Kidney (tissue), 14 donors: ENCODE data around the gene RILPL2. TPM values are rescaled to one million over a fixed set of nuclear protein-coding genes. Genes with fewer than 3 reads are reported as not detected.

ENCODE experiments used
- DNase-seq, 5 donors: peaks; one replicate each; pipeline ENCODE4 v3.0.0-alpha.2; 2013 to 2020
- FAIRE-seq: peaks from 2 replicates; lab custom pipeline; 2012; peaks lifted over from hg19 to GRCh38; lab: Jason Lieb, UNC
- H3K27ac ChIP-seq, 2 donors: one replicate each; pipeline ENCODE4 v1.7.0; 2013; ENCODE audit warnings: low read depth in 2 of 2, low read length in 2 of 2, inconsistent platforms in 1 of 2
- H3K27me3 ChIP-seq: one replicate; pipeline ENCODE4 v1.7.1; 2013; ENCODE audit warnings: low read length, inconsistent platforms; ENCODE audit not compliant: control insufficient read depth, insufficient read depth
- H3K36me3 ChIP-seq, 3 donors: one replicate each; pipeline versions ENCODE4 v1.7.0 to v1.7.1; 2013; ENCODE audit warnings: low read length in 3 of 3, control low read depth in 1 of 3, inconsistent platforms in 1 of 3; ENCODE audit not compliant: insufficient read depth in 3 of 3, control insufficient read depth in 2 of 3
- H3K4me1 ChIP-seq, 3 donors: one replicate each; pipeline versions ENCODE4 v1.7.0 to v1.7.1; 2013; ENCODE audit warnings: low read length in 3 of 3, inconsistent platforms in 1 of 3, low read depth in 1 of 3; ENCODE audit not compliant: control insufficient read depth in 2 of 3, insufficient read depth in 2 of 3
- H3K4me3 ChIP-seq, 3 donors: one replicate each; pipeline versions ENCODE4 v1.7.0 to v1.8.1; 2013; ENCODE audit warnings: low read length in 3 of 3, control low read depth in 1 of 3, inconsistent platforms in 1 of 3
- H3K9ac ChIP-seq, 3 donors: one replicate each; pipeline versions ENCODE4 v1.7.0 to v1.7.1; 2013; ENCODE audit warnings: low read length in 3 of 3, control low read depth in 1 of 3, inconsistent platforms in 1 of 3
- H3K9me3 ChIP-seq, 3 donors: one replicate each; pipeline versions ENCODE4 v1.7.0 to v1.7.1; 2013; ENCODE audit warnings: low read length in 3 of 3, control low read depth in 1 of 3, inconsistent platforms in 1 of 3; ENCODE audit not compliant: control insufficient read depth in 2 of 3, insufficient read depth in 1 of 3
- CTCF ChIP-seq: IDR thresholded peaks from 3 replicates; pipeline ENCODE4 v1.5.1; 2012; ENCODE audit warnings: mild to moderate bottlenecking, moderate library complexity, borderline replicate concordance; ENCODE audit not compliant: insufficient read depth; ENCODE audit errors: extremely low read depth
- intact Hi-C: fragments of 100-400 bp; cut with DNase I; formaldehyde crosslinking; loops from one replicate; pipeline ENCODE4 v1.11.1; 2022
- polyA plus RNA-seq: library from polyadenylated mRNA; stranded (reverse); fragments of 350-450 nt; fragmentation: Illumina TruSeq; extraction: RNeasy Lipid Tissue Mini Kit (QIAGEN cat#74804); gene quantifications from one replicate; pipeline ENCODE4 v1.2.3, GENCODE V29; 2014; ENCODE audit warnings: low read depth, low replicate concordance; ENCODE audit not compliant: insufficient read depth
- total RNA-seq: library from RNA; stranded (reverse); fragmentation: NEBNext Ultra II Directional; extraction: Animal tissue kit (Norgen Biotek cat#: 25700); gene quantifications from one replicate; pipeline ENCODE4 v1.2.1, GENCODE V29; 2021
- donor health status: control.
- donor health status: control.
- donor health status: control.
- donor health status: control.
- donor health status: control.
- donor health status: DM: yes; HTN: yes; CAD: no.
- donor health status: Normal renal cell carcinoma (clear cell type).

Gene RILPL2
- total and polyA plus RNA-seq, 2 donors from 2014 or later: 8.0 to 11.1 TPM

DNA sequence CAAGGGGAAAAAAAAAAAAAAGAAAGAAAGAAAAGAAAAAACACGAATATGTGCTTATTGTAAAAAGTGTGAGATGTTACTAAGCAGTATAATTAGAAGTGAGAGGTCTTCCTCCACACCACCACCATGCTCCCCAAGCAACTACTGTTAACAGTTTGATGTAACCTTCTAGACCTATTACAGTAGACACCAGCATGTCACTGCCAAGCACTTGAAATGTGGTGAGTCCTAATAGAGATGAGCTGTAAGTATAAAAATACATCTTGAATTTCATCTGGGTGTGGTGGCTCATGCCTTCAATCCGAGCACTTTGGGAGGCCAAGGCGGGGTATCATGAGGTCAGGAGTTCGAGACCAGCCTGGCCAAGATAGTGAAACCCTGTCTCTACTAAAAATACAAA lies 13.4 kb upstream of the RILPL2 start:
- intact Hi-C loops: no loop called here
- TF ChIP-seq CTCF: no peak
- Histone ChIP-seq H3K4me3 (no peak overlapping the region), H3K27ac (no peak overlapping the region), H3K9me3 (no peaks in the 10 kb centered on the region), H3K9ac (no peak overlapping the region), H3K36me3 (no peaks in the 10 kb centered on the region), H3K27me3 (no peaks in the 10 kb centered on the region), H3K4me1 (peaks cover 0 to 7% (median 5%) of the 10 kb centered on the region in 3 donors)
- FAIRE-seq (no peak), DNase-seq (no peak)

GRCh38 chr12:123449249-123449733 lies 12.8 kb upstream of the RILPL2 start:
- intact Hi-C loops: no loop called here
- H3K27me3 ChIP-seq: no peaks in the 10 kb centered on the region
- FAIRE-seq (no peak), DNase-seq (no peak)
- H3K9me3 ChIP-seq: no peaks in the 10 kb centered on the region
- H3K36me3 ChIP-seq: no peaks in the 10 kb centered on the region
- H3K4me3 ChIP-seq: no peak overlapping the region
- peaks cover 0 to 10% (median 5%) of the 10 kb centered on the region in 3 donors for H3K4me1 ChIP-seq
- no peak overlapping the region for H3K9ac ChIP-seq
- no peak for TF ChIP-seq CTCF
- no peak overlapping the region for H3K27ac ChIP-seq

DNA sequence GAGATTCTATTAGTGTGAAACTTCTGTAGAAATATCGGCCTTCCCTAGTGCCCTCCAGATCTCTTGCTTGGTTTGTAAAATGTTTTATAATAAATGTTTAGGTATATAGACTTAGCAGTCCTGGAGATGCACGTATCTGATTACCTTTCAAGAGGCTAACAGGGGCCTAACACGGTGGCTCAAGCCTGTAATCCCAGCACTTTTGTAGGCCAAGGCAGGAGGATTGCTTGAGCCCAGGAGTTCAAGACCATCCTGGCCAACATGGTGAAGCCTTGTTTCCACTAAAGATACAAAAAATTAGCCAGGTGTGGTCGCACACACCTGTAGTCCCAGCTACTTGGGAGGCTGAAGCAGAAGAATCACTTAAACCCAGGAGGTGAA lies 9.8 kb upstream of the RILPL2 start:
- peaks cover 0 to 10% (median 5%) of the 10 kb centered on the region in 3 donors for H3K4me1 ChIP-seq
- peak overlapping the region; percentile 54 to 63 for H3K27ac ChIP-seq
- FAIRE-seq (no peak), DNase-seq (no peak)
- H3K36me3 ChIP-seq: no peaks in the 10 kb centered on the region
- no peak for TF ChIP-seq CTCF
- H3K27me3 ChIP-seq: no peaks in the 10 kb centered on the region
- peak overlapping the region in 1 of 3 donors; percentile 40 for H3K9ac ChIP-seq
- no peaks in the 10 kb centered on the region for H3K9me3 ChIP-seq
- no peak overlapping the region for H3K4me3 ChIP-seq
- intact Hi-C loops: no loop called here
